DOHH2 (cell line): Measurements from ENCODE around the gene KAT6B.

Experiments used
- H3F3A ChIP-seq: fragments of 200-600 bp; sonication (generic), shearing (Covaris generic); 2 replicates; pipeline ENCODE4 v1.6.0; 2016; ENCODE audit warnings: antibody characterized with exemption, mild to moderate bottlenecking; ENCODE audit not compliant: control insufficient read depth, insufficient read depth
- H3K27ac ChIP-seq: fragments of 200-600 bp; sonication (generic); 2 replicates; pipeline ENCODE4 v1.5.1; 2014; ENCODE audit warnings: low read depth, mild to moderate bottlenecking, low read length, moderate library complexity
- H3K27me3 ChIP-seq: fragments of 200-600 bp; sonication (generic); 2 replicates; pipeline ENCODE4 v1.6.1; 2014; ENCODE audit warnings: mild to moderate bottlenecking, low read length, mixed read lengths; ENCODE audit not compliant: control insufficient read depth
- H3K36me3 ChIP-seq: fragments of 200-600 bp; sonication (generic); 2 replicates; pipeline ENCODE4 v1.6.1; 2014; ENCODE audit warnings: mild to moderate bottlenecking, low read length, moderate library complexity, mixed read lengths; ENCODE audit not compliant: control insufficient read depth
- H3K4me1 ChIP-seq: fragments of 200-600 bp; sonication (generic); 2 replicates; pipeline ENCODE4 v1.6.1; 2014; ENCODE audit warnings: mild to moderate bottlenecking, low read length, mixed read lengths; ENCODE audit not compliant: control insufficient read depth
- H3K4me2 ChIP-seq: fragments of 200-600 bp; sonication (generic); 2 replicates; pipeline ENCODE4 v1.6.0; 2014; ENCODE audit warnings: mild to moderate bottlenecking, low read length, moderate library complexity
- H3K4me3 ChIP-seq: fragments of 200-600 bp; sonication (generic); 2 replicates; pipeline ENCODE4 v1.5.1; 2014; ENCODE audit warnings: mild to moderate bottlenecking, low read length, mixed read lengths
- H3K79me2 ChIP-seq: fragments of 200-600 bp; sonication (generic); 2 replicates; pipeline ENCODE4 v1.6.1; 2014; ENCODE audit warnings: mild to moderate bottlenecking, low read length, mixed read lengths; ENCODE audit not compliant: control insufficient read depth
- H3K9me2 ChIP-seq: fragments of 200-600 bp; sonication (generic); replicated peaks from 2 replicates; pipeline ENCODE4 v1.6.1; 2014; ENCODE audit warnings: mild to moderate bottlenecking, low read length, mixed read lengths; ENCODE audit not compliant: control insufficient read depth
- H3K9me3 ChIP-seq: fragments of 200-600 bp; sonication (generic); 2 replicates; pipeline ENCODE4 v1.6.1; 2014; ENCODE audit warnings: antibody characterized with exemption, low read length, mixed read lengths; ENCODE audit not compliant: control insufficient read depth, insufficient read depth
- H4K20me1 ChIP-seq: fragments of 200-600 bp; sonication (generic); 2 replicates; pipeline ENCODE4 v1.6.0; 2014; ENCODE audit warnings: low read depth, mild to moderate bottlenecking, antibody characterized with exemption, low read length, moderate library complexity; ENCODE audit not compliant: control insufficient read depth, insufficient read depth
- CTCF ChIP-seq: fragments of 200-600 bp; sonication (generic); IDR thresholded peaks from one replicate; pipeline ENCODE4 v1.5.1; 2014; ENCODE audit warnings: antibody characterized with exemption, mild to moderate bottlenecking, low read depth, low read length; ENCODE audit not compliant: poor library complexity, severe bottlenecking
- EZH2phosphoT487 ChIP-seq: fragments of 200-600 bp; sonication (generic); IDR thresholded peaks from 2 replicates; pipeline ENCODE4 v1.6.1; 2017; ENCODE audit warnings: borderline replicate concordance, mild to moderate bottlenecking, antibody characterized with exemption, low read length, moderate library complexity, mixed read lengths

Gene KAT6B

GRCh38 chr10:75062506-75063299, 236.3 kb downstream of the KAT6B start:
- peaks cover 4% of the 10 kb centered on the region for H3K4me1 ChIP-seq
- H3K27ac ChIP-seq = no peak overlapping the region
- no peaks in the 10 kb centered on the region for H3K79me2 ChIP-seq
- H3K9me3 ChIP-seq = no peaks in the 10 kb centered on the region
- H3F3A ChIP-seq = no peaks in the 10 kb centered on the region
- H3K4me2 ChIP-seq = no peak overlapping the region
- no peak overlapping the region for H3K4me3 ChIP-seq
- no peaks in the 10 kb centered on the region for H3K27me3 ChIP-seq
- H4K20me1 ChIP-seq = no peaks in the 10 kb centered on the region
- no peaks in the 10 kb centered on the region for H3K9me2 ChIP-seq
- H3K36me3 ChIP-seq = no peaks in the 10 kb centered on the region
- TF ChIP-seq CTCF (no peak), EZH2phosphoT487 (no peak)

- no peaks in the 10 kb centered on the region for H3F3A ChIP-seq
- H4K20me1 ChIP-seq = no peaks in the 10 kb centered on the region
- no peaks in the 10 kb centered on the region for H3K27me3 ChIP-seq
- H3K36me3 ChIP-seq = no peaks in the 10 kb centered on the region
- H3K79me2 ChIP-seq = no peaks in the 10 kb centered on the region
- H3K9me2 ChIP-seq = no peaks in the 10 kb centered on the region
- H3K4me3 ChIP-seq = no peak overlapping the region
- peaks cover 4% of the 10 kb centered on the region for H3K4me1 ChIP-seq
- no peak for TF ChIP-seq CTCF
- no peak overlapping the region for H3K4me2 ChIP-seq
- H3K27ac ChIP-seq = no peak overlapping the region
- no peaks in the 10 kb centered on the region for H3K9me3 ChIP-seq
Observed at GRCh38 chr10:75063461-75064230, 237.2 kb downstream of the KAT6B start.

GRCh38 chr10:75065076-75065475, 238.7 kb downstream of the KAT6B start:
- H3K9me2 ChIP-seq = no peaks in the 10 kb centered on the region
- TF ChIP-seq EZH2phosphoT487 = no peak
- H3K4me2 ChIP-seq = no peak overlapping the region
- no peaks in the 10 kb centered on the region for H3K27me3 ChIP-seq
- no peaks in the 10 kb centered on the region for H3K9me3 ChIP-seq
- H3K79me2 ChIP-seq = no peaks in the 10 kb centered on the region
- H3F3A ChIP-seq = no peaks in the 10 kb centered on the region
- peaks cover 4% of the 10 kb centered on the region for H3K4me1 ChIP-seq
- H3K36me3 ChIP-seq = no peaks in the 10 kb centered on the region
- no peaks in the 10 kb centered on the region for H4K20me1 ChIP-seq
- H3K4me3 ChIP-seq = no peak overlapping the region
- no peak overlapping the region for H3K27ac ChIP-seq

GRCh38 chr10:75066271-75066670, 239.9 kb downstream of the KAT6B start:
- Histone ChIP-seq H3K4me3 (no peak overlapping the region), H3K4me2 (no peak overlapping the region), H3K36me3 (no peaks in the 10 kb centered on the region), H3K9me3 (no peaks in the 10 kb centered on the region), H3K27me3 (no peaks in the 10 kb centered on the region), H3F3A (no peaks in the 10 kb centered on the region), H3K79me2 (no peaks in the 10 kb centered on the region), H3K27ac (no peak overlapping the region), H3K9me2 (no peaks in the 10 kb centered on the region), H4K20me1 (no peaks in the 10 kb centered on the region), H3K4me1 (peaks cover 4% of the 10 kb centered on the region)
- no peak for TF ChIP-seq EZH2phosphoT487
- TF ChIP-seq CTCF = no peak
